HG03378 (cell line): Measurements from ENCODE around the gene BARX2.

Experiments used
- ATAC-seq: cut with Tn5 transposase; IDR thresholded peaks from one replicate; pipeline ENCODE4 v1.9.1; 2021; ENCODE audit warnings: mild to moderate bottlenecking, moderate library complexity; ENCODE audit not compliant: unreplicated experiment

Gene BARX2

GRCh38 chr11:129373489-129373953, 2.1 kb upstream of the BARX2 start:
- no peak for ATAC-seq

DNA sequence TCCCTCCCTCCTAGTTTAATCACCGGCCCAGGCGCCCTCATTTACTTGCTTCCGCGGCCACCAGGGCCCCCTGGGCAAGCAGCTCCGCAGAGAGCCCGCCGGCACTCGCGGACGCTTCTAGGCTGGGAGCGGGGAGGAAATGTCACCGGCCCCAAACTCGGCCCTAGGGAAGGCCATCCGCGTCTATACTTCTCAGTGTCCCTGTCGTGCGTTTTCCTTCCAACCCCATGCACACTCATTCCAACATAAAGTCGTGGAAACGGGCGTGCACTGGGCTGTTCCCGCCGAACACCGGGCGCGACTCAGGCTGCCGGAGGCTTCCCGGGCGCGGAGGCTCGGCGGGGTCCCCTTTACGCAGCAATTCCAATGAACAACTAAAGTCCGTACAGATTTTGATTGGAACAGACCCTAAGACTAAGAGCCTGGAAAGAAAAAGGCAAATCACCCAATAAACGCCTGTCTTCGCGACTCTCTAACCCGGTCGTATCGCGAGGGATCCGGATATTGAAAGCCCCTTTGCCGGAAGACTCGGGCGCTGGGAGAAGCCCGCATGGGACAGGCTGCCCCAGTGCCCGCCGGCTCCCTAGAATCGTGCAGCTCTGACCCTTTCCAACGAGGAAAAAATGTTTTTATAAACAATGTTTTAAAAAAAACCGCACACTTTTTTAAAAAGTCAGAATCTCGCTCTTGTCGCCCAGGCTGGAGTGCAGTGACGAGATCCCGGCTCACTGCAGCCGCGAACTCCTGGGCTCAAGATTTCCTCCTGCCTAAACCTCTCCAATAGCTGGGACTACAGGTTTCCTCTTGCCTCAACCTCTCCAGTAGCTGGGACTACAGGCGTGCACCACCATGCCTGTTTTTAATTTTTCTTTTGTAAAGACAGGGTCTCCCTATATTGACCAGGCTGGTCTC, 1.3 kb upstream of the BARX2 start:
- ATAC-seq = no peak

- no peak for ATAC-seq
Measured at GRCh38 chr11:129374993-129375750, 476 bp upstream of the BARX2 start.

- ATAC-seq = no peak
Measured at GRCh38 chr11:129376658-129377341, 1.2 kb downstream of the BARX2 start.

- ATAC-seq = no peak
Measured at GRCh38 chr11:129377739-129378138, 2.1 kb downstream of the BARX2 start.

DNA sequence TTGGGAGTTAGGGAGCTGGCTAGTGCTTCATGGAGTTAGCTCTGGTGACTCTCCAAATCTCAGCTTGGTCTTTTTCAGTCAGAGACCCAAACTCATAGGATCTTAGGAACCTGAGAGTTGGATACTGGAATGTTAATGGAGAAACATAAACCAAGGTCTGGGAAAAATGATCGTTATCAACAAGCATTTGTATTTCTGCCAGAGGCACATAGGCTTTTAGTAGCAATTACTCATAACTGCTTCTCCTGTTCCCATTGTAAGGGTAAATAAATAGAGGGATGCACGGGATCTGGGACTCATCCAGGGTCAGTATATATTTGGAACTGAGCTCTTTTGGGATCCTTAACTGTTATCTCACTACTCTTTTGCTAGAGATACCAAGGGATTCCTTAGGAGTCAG, 4.8 kb downstream of the BARX2 start:
- ATAC-seq = no peak

DNA sequence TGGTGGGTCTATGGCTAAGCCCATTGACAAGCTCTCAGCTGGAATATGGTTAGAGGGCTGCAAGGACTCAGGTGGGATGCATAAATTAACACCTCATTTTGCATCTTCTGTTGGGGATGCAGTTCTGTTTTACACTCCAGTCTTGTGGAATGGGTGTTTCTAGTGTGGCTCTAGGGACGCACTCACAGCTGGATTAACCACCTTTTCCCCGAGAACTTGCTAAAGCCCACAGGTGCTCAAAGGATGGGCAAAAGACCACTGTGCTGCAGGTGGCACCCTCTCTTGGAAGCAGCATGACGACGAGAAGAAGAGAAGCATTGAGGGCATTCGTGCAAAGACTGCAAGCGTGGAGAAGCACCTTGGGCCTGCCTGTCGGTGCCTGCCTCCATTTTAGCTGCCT, 6.9 kb downstream of the BARX2 start:
- ATAC-seq = no peak

- no peak for ATAC-seq
Measured at GRCh38 chr11:129383060-129383459, 7.4 kb downstream of the BARX2 start.

DNA sequence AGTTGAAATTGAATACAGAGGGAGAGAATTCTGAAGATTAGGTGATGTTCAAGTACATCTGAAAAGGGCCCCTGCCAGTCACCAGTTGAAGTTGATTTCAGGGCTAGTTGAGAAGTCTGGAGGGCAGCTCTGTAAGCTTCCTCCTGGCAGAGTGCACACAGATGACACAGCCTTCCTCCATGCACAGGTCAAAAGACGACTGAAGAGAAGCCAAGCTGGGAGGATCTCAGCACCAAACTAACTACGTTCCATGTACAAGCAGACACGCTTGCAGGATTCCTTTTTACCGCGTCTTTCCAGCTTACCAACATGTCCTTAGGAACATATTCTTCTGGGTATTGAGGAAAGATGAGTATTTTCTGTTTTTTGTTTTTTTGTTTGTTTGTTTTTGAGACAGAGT, 7.9 kb downstream of the BARX2 start:
- ATAC-seq = no peak

GRCh38 chr11:129384415-129384814, 8.8 kb downstream of the BARX2 start:
- no peak for ATAC-seq

DNA sequence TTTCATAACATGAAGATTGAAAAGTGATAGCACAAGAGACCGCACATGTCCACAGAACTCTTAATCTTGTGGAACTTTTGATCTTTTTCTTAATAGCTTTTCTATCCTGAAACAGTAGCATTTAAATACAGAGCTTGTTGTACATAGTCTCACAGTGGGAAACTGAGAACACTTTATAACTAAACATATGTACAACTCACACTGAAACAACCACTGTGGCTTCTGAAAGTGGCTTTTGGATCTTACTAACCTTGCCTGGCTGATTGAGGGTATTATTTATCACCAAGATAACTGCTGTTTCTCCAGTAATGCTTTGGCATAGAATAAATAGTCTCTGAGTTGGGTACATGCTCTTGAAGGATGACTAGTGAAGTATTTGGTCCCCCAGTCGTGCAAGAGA, 10.2 kb downstream of the BARX2 start:
- no peak for ATAC-seq

DNA sequence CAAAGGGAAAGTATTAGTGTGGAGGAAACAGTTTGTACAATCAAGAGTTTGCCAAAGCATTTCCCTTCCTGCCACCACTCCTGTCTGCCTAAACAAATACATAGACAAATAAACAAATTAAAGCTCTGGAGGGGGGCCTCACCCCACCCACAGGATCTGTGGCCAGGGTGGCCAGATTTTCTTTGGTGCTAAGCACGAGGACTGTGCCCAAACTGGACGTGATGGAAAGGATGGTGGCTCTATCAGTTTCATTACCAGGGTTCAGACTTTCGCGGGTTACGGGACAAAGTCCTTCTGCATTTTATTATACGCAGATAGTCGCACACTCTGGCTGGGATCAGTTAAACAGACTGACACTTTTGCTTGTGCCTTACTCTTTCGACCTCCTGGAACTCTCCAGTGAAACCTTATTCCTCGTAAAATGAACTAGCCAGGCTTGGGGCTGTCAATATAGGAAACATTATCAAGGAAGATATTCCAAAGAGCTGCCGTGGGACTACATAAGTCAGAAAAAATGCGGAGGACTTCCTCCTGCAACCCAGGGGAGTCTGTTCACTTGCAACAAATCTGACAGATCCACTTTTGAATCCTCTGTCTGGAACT, 11.2 kb downstream of the BARX2 start:
- no peak for ATAC-seq

DNA sequence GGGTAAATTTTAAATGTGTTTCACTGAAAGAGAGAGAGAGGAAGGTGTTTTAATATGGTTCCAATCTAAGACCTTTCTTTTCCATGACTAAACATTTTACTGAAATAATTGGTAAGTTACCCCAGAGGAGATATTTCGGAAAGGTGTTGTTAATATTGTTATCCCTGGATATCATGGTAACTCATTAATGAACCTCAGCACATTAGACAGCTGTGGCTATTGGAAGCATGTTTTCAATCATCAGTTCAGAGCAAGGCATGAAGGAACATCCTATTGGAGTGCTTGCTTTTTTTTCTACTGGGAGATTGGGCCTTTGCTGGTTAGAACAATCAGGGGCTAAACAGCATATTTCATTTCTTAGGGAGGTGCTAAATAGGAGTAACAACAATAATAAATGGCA, 11.8 kb downstream of the BARX2 start:
- ATAC-seq = no peak

GRCh38 chr11:129388824-129389223, 13.2 kb downstream of the BARX2 start:
- ATAC-seq = no peak

GRCh38 chr11:129390303-129390821, 14.7 kb downstream of the BARX2 start:
- no peak for ATAC-seq

- ATAC-seq = no peak
Measured at GRCh38 chr11:129391360-129391759, 15.7 kb downstream of the BARX2 start.

- no peak for ATAC-seq
Measured at GRCh38 chr11:129391821-129392220, 16.2 kb downstream of the BARX2 start.

- ATAC-seq = no peak
Measured at GRCh38 chr11:129392995-129393394, 17.3 kb downstream of the BARX2 start.

DNA sequence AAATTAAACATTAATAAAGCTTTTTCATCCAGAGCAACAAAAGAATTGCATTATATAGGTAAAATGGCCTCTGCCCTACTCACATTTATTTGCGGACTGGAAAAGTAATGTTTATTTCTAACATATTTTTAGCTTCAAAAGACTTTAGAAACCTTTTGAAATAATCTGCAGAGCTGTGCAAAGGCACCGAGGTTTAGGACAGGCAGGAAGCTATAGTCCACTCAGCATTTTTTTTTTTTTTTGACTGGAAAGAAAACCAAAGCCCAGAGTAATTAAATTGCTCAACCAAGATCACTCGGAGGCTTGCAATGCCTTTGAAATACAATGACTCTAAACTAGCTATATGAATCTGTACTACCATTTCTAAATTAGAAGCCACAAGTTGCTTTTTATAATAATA, 19.1 kb downstream of the BARX2 start:
- ATAC-seq = no peak

DNA sequence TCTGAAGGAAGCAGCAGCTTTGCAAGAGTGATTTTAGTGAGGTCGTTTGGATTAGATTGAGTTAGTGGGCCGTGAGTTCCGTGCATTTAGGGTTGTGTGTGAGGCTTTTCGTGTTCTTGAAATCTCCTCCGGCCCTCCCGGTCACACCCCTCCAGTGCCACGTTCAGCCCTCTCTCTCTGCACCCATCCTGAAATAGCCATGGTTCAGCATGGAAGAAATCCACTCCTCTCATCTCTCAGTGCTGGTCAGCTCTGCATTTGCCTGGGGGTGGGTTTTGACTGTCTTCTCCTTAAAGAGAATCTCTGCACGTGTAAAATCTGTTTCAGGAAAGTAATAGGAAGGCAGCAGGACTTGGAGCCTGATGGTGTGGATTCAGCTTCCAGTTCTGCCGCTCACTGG, 19.8 kb downstream of the BARX2 start:
- no peak for ATAC-seq

- ATAC-seq = no peak
Measured at GRCh38 chr11:129395883-129396282, 20.2 kb downstream of the BARX2 start.
